Psoas muscle (tissue), 8 donors: ENCODE data around the gene CXXC5. TPM values are rescaled to one million over a fixed set of nuclear protein-coding genes. Genes with fewer than 3 reads are reported as not detected.

ENCODE experiments used
- ATAC-seq, 4 donors: fragments of 200-7000 bp; cut with Tn5 transposase; one replicate each; pipeline ENCODE4 v1.9.1; 2020; ENCODE audit warnings: moderate library complexity in 3 of 4, mild to moderate bottlenecking in 2 of 4
- DNase-seq, 2 donors: peaks; one replicate each; pipeline ENCODE4 v3.0.0-alpha.2; 2020
- H3K27ac ChIP-seq: fragments of 200-600 bp; one replicate; pipeline ENCODE4 v1.8.0; 2022
- H3K27me3 ChIP-seq, 3 donors: fragments of 200-600 bp in 1 of 3; one replicate each; pipeline versions ENCODE4 v1.6.1 to v1.8.0; 2013 to 2022; ENCODE audit warnings: low read length in 2 of 3, mild to moderate bottlenecking in 2 of 3, moderate library complexity in 1 of 3; ENCODE audit not compliant: insufficient read depth in 3 of 3
- H3K36me3 ChIP-seq, 2 donors: fragments of 200-600 bp in 1 of 2; one replicate each; pipeline versions ENCODE4 v1.6.1 to v1.8.0; 2013 to 2022; ENCODE audit warnings: low read depth in 1 of 2, mild to moderate bottlenecking in 1 of 2, moderate library complexity in 1 of 2; ENCODE audit not compliant: insufficient read depth in 1 of 2
- H3K4me1 ChIP-seq: fragments of 200-600 bp; one replicate; pipeline ENCODE4 v1.8.0; 2022
- H3K4me3 ChIP-seq: fragments of 200-600 bp; one replicate; pipeline ENCODE4 v1.8.0; 2022; ENCODE audit warnings: mild to moderate bottlenecking
- H3K9me3 ChIP-seq: fragments of 200-600 bp; one replicate; pipeline ENCODE4 v1.8.0; 2022
- CTCF ChIP-seq: fragments of 200-600 bp; IDR thresholded peaks from one replicate; pipeline ENCODE4 v1.8.0; 2022; ENCODE audit warnings: antibody characterized with exemption
- WGBS, 3 donors: extraction: QIAGEN DNeasy Blood & Tissue Kit; methylation state at CpG; one replicate each; pipeline versions ENCODE4 v1.1.6 to v1.1.7; 2013; 5-methylcytosine and 5-hydroxymethylcytosine counted together
- intact Hi-C, 2 donors: fragments of 100-400 bp; cut with DNase I; formaldehyde crosslinking; loops; one replicate each; pipeline versions ENCODE4 v1.11.0 to v1.14.2; 2022
- polyA plus RNA-seq, 3 donors: library from polyadenylated mRNA; stranded (reverse); fragments of 200-250 nt; gene quantifications; one replicate each; pipeline ENCODE4 v1.2.3, GENCODE V29; 2013
- total RNA-seq, 4 donors: library from RNA; stranded (reverse); fragmentation: NEBNext Ultra II Directional in 2 of 4; extraction: Animal tissue kit (Norgen Biotek cat#: 25700) in 2 of 4; gene quantifications; one replicate each; pipeline versions ENCODE4 v1.2.1 to v1.2.4, GENCODE V29; 2021 to 2023
- donor health status: healthy with polysubstance abuse.
- donor health status: DM: no; HTN: no; CAD: no; lungs with moderate emphysema.
- donor health status: Bipolar disorder and iron deficiency.
- donor health status: healthy.
- donor health status: DM: yes; HTN: yes; CAD: no.
- donor health status: DM: no; HTN: no; CAD: no.
- donor health status: DM: no; HTN: no; CAD: no.
- donor health status: DM: yes; HTN: yes; CAD: no.

The CXXC5 gene
- total and polyA plus RNA-seq, 7 donors: 24.5 to 88.3 (median 47.2) TPM

- no peak for TF ChIP-seq CTCF
- Histone ChIP-seq H3K36me3 (peaks cover 5 to 42% of the 10 kb centered on the region in 2 donors), H3K4me3 (no peak overlapping the region), H3K27ac (no peak overlapping the region), H3K9me3 (no peaks in the 10 kb centered on the region), H3K4me1 (peaks cover 15% of the 10 kb centered on the region), H3K27me3 (no peaks in the 10 kb centered on the region)
- 74 to 93% (median 77%) methylated on average over 3 of the region's 3 CpGs for WGBS, 3 donors
- intact Hi-C loops: loop anchor here (2.0 to 10.0 kb wide), 3 partner anchors 133 to 333 kb away; no protein-coding TSS in a partner anchor
- DNase-seq: no peak
- ATAC-seq: no peak
Measured at GRCh38 chr5:139631520-139632165, 16.5 kb upstream of the CXXC5 start.

GRCh38 chr5:139633295-139634027 is 14.7 kb upstream of the CXXC5 start:
- WGBS, 3 donors: 1 to 6% (median 1%) methylated on average over 6 of the region's 6 CpGs
- ATAC-seq (peak; percentile 36 to 53 (median 42)), DNase-seq (peak; percentile 65 to 85)
- no peak overlapping the region for H3K4me3 ChIP-seq
- H3K4me1 ChIP-seq: peaks cover 23% of the 10 kb centered on the region
- H3K27me3 ChIP-seq: no peaks in the 10 kb centered on the region
- intact Hi-C loops: loop anchor here (1.0 to 10.0 kb wide), 6 partner anchors 17 to 331 kb away; no protein-coding TSS in a partner anchor
- H3K9me3 ChIP-seq: no peaks in the 10 kb centered on the region
- H3K27ac ChIP-seq: no peak overlapping the region
- TF ChIP-seq CTCF: peak; percentile 99
- peaks cover 0 to 24% of the 10 kb centered on the region in 2 donors for H3K36me3 ChIP-seq

GRCh38 chr5:139634028-139634325 is 14.2 kb upstream of the CXXC5 start:
- H3K27ac ChIP-seq: no peak overlapping the region
- peaks cover 0 to 19% of the 10 kb centered on the region in 2 donors for H3K36me3 ChIP-seq
- ATAC-seq: no peak
- intact Hi-C loops: loop anchor here (2.0 to 10.0 kb wide), 4 partner anchors 17 to 331 kb away; no protein-coding TSS in a partner anchor
- peaks cover 28% of the 10 kb centered on the region for H3K4me1 ChIP-seq
- WGBS, 3 donors: 70 to 81% (median 71%) methylated on average over 2 of the region's 2 CpGs
- no peaks in the 10 kb centered on the region for H3K9me3 ChIP-seq
- TF ChIP-seq CTCF: no peak
- no peaks in the 10 kb centered on the region for H3K27me3 ChIP-seq
- DNase-seq: no peak
- no peak overlapping the region for H3K4me3 ChIP-seq

- ATAC-seq (no peak), DNase-seq (no peak)
- no peak for TF ChIP-seq CTCF
- Histone ChIP-seq H3K4me3 (no peak overlapping the region), H3K27me3 (no peaks in the 10 kb centered on the region), H3K4me1 (peaks cover 33% of the 10 kb centered on the region), H3K27ac (no peak overlapping the region), H3K9me3 (no peaks in the 10 kb centered on the region), H3K36me3 (peaks cover 0 to 15% of the 10 kb centered on the region in 2 donors)
- intact Hi-C loops: loop anchor here (2.0 to 10.0 kb wide), 4 partner anchors 16 to 330 kb away; no protein-coding TSS in a partner anchor
- WGBS, 3 donors: 84 to 91% (median 88%) methylated on average over 3 of the region's 3 CpGs
Measured at GRCh38 chr5:139634541-139634940, 13.6 kb upstream of the CXXC5 start.
